Measurements from ENCODE around the gene ALG1.
"Not testable (repeated sequence)": the region's sequence is repeated elsewhere in the genome, so short reads cannot be mapped to it uniquely, and the experiment has no call there.

- peak; percentile 29; the same call in 1 of the 2 replicates for TF ChIP-seq POLR2A (IDR thresholded peaks at IDR 0.05; ENCODE audit: low read depth, low read length)
- not testable (repeated sequence) for TF ChIP-seq POLR2AphosphoS5 (IDR thresholded peaks at IDR 0.05; ENCODE audit: low read depth, low read length)
Observed at GRCh38 chr16:5097470-5098220, 26.0 kb downstream of the ALG1 start, which contains the start of gene EEF2KMT.
